GM18868 (cell line): ENCODE measurements around the gene GRK3.

ENCODE experiments used
- ATAC-seq: cut with Tn5 transposase; IDR thresholded peaks from one replicate; pipeline ENCODE4 v1.9.1; 2021; ENCODE audit warnings: mild to moderate bottlenecking, moderate library complexity; ENCODE audit not compliant: unreplicated experiment

The GRK3 gene

GRCh38 chr22:25722223-25722622, 157.7 kb downstream of the GRK3 start:
- ATAC-seq, result no peak

- ATAC-seq, result no peak
Measured at GRCh38 chr22:25722626-25723025, 158.2 kb downstream of the GRK3 start.

- no peak for ATAC-seq
Measured at GRCh38 chr22:25726241-25726640, 161.8 kb downstream of the GRK3 start.

- ATAC-seq, result no peak
Measured at GRCh38 chr22:25728071-25728470, 163.6 kb downstream of the GRK3 start.

GRCh38 chr22:25729016-25729995, 164.8 kb downstream of the GRK3 start:
- ATAC-seq, result no peak

- no peak for ATAC-seq
Measured at GRCh38 chr22:25735650-25736049, 171.2 kb downstream of the GRK3 start.

GRCh38 chr22:25736378-25737011, 172.0 kb downstream of the GRK3 start:
- no peak for ATAC-seq

- no peak for ATAC-seq
Measured at GRCh38 chr22:25739659-25740344, 175.3 kb downstream of the GRK3 start.

- no peak for ATAC-seq
Measured at GRCh38 chr22:25741692-25742626, 177.5 kb downstream of the GRK3 start, which contains the start of gene MYO18B. Gene MYO18B (plus strand): TSS chr22:25742188. CDS start chr22:25761093, 18,905 bp downstream.

- no peak for ATAC-seq
Measured at GRCh38 chr22:25742918-25743708, 178.6 kb downstream of the GRK3 start.

GRCh38 chr22:25744694-25745093, 180.2 kb downstream of the GRK3 start:
- no peak for ATAC-seq

- no peak for ATAC-seq
Measured at GRCh38 chr22:25745341-25746011, 181.0 kb downstream of the GRK3 start.

GRCh38 chr22:25746012-25746373, 181.5 kb downstream of the GRK3 start:
- no peak for ATAC-seq

- no peak for ATAC-seq
Measured at GRCh38 chr22:25747245-25747944, 182.9 kb downstream of the GRK3 start.

- ATAC-seq, result no peak
Measured at GRCh38 chr22:25748140-25748539, 183.7 kb downstream of the GRK3 start.

GRCh38 chr22:25748704-25749103, 184.2 kb downstream of the GRK3 start:
- no peak for ATAC-seq

- peak; percentile 65 for ATAC-seq
Measured at GRCh38 chr22:25749420-25750169, 185.1 kb downstream of the GRK3 start.
